WTC11 (cell line): ENCODE measurements around the gene CARD6. TPM values are rescaled to one million over a fixed set of nuclear protein-coding genes. Genes with fewer than 3 reads are reported as not detected.

ENCODE experiments used
- ATAC-seq: fragments of 200-7000 bp; cut with Tn5 transposase; 2 replicates; pipeline ENCODE4 v1.10.0; 2021; ENCODE audit warnings: mild to moderate bottlenecking, moderate library complexity
- CTCF ChIA-PET: fragments of 300-600 bp; sonication (Branson Sonifier 250); formaldehyde crosslinking; loops from one replicate; lab custom pipeline; 2021; ENCODE audit warnings: antibody characterized with exemption; lab: Charles Lee
- POLR2A ChIA-PET: fragments of 350-600 bp; sonication (Branson Sonifier 250); formaldehyde crosslinking; loops from one replicate; lab custom pipeline; 2021; ENCODE audit warnings: antibody characterized with exemption; lab: Charles Lee
- DNase-seq: peaks from one replicate; pipeline ENCODE4 v3.0.0; 2021; ENCODE audit warnings: low spot score
- H3K27ac Mint-ChIP-seq: 2 replicates; pipeline ENCODE4 v1.8.0; 2021; ENCODE audit warnings: mixed read lengths
- H3K27me3 Mint-ChIP-seq: 2 replicates; pipeline ENCODE4 v1.8.0; 2021; ENCODE audit warnings: low read depth, mild to moderate bottlenecking, moderate library complexity, mixed read lengths
- H3K36me3 Mint-ChIP-seq: 2 replicates; pipeline ENCODE4 v1.8.0; 2021; ENCODE audit warnings: mixed read lengths
- H3K4me1 Mint-ChIP-seq: 2 replicates; pipeline ENCODE4 v1.8.0; 2022; ENCODE audit warnings: mixed read lengths
- H3K4me3 Mint-ChIP-seq: 2 replicates; pipeline ENCODE4 v1.8.0; 2021; ENCODE audit warnings: mild to moderate bottlenecking, moderate library complexity, mixed read lengths
- H3K9me3 Mint-ChIP-seq: 2 replicates; pipeline ENCODE4 v1.8.0; 2021; ENCODE audit warnings: mixed read lengths
- AFF4 ChIP-seq: sonication (generic); formaldehyde crosslinking; IDR thresholded peaks from 2 replicates; pipeline ENCODE4 v1.8.1; 2023; ENCODE audit warnings: mild to moderate bottlenecking, missing genetic modification reagents, borderline replicate concordance
- AR ChIP-seq: fragments of 250-450 bp; sonication (Bioruptor Pico); IDR thresholded peaks from 2 replicates; pipeline ENCODE4 v1.9.0; 2021; ENCODE audit warnings: mild to moderate bottlenecking
- CBFB ChIP-seq: sonication (generic); formaldehyde crosslinking; IDR thresholded peaks from 2 replicates; pipeline ENCODE4 v1.8.1; 2022; ENCODE audit warnings: mild to moderate bottlenecking, low read depth, missing genetic modification reagents
- CDX4 ChIP-seq: fragments of 250-450 bp; sonication (Bioruptor Pico); IDR thresholded peaks from 2 replicates; pipeline ENCODE4 v1.9.0; 2021; ENCODE audit warnings: moderate library complexity, mild to moderate bottlenecking, inconsistent platforms, borderline replicate concordance
- CREM ChIP-seq: sonication (generic); formaldehyde crosslinking; IDR thresholded peaks from 2 replicates; pipeline ENCODE4 v1.8.1; 2022; ENCODE audit warnings: mild to moderate bottlenecking, missing genetic modification reagents, moderate library complexity
- CTCF ChIP-seq: fragments of 200-600 bp; IDR thresholded peaks from 2 replicates; pipeline ENCODE4 v1.8.0; 2022; ENCODE audit warnings: antibody characterized with exemption
- E2F5 ChIP-seq: sonication (generic); formaldehyde crosslinking; IDR thresholded peaks from 2 replicates; pipeline ENCODE4 v1.8.1; 2022; ENCODE audit warnings: mild to moderate bottlenecking, moderate library complexity, missing genetic modification reagents
- ELF4 ChIP-seq: sonication (generic); formaldehyde crosslinking; IDR thresholded peaks from 2 replicates; pipeline ENCODE4 v1.8.1; 2022; ENCODE audit warnings: low read depth, mild to moderate bottlenecking, moderate library complexity, missing genetic modification reagents
- EMX1 ChIP-seq: fragments of 250-450 bp; sonication (Bioruptor Pico); IDR thresholded peaks from 2 replicates; pipeline ENCODE4 v1.8.0; 2021; ENCODE audit warnings: mild to moderate bottlenecking
- FOXJ3 ChIP-seq: sonication (generic); formaldehyde crosslinking; IDR thresholded peaks from 2 replicates; pipeline ENCODE4 v1.9.0; 2021; ENCODE audit warnings: missing genetic modification reagents, mild to moderate bottlenecking, borderline replicate concordance
- GABPB1 ChIP-seq: sonication (generic); formaldehyde crosslinking; IDR thresholded peaks from 2 replicates; pipeline ENCODE4 v1.8.1; 2023; ENCODE audit warnings: mild to moderate bottlenecking, missing genetic modification reagents
- GRHL2 ChIP-seq: fragments of 250-450 bp; sonication (Bioruptor Pico); IDR thresholded peaks from 2 replicates; pipeline ENCODE4 v1.8.0; 2022; ENCODE audit warnings: mild to moderate bottlenecking, moderate library complexity; ENCODE audit not compliant: insufficient replicate concordance, severe bottlenecking
- HMGXB4 ChIP-seq: sonication (generic); formaldehyde crosslinking; IDR thresholded peaks from 2 replicates; pipeline ENCODE4 v1.8.1; 2023; ENCODE audit warnings: mild to moderate bottlenecking, moderate library complexity, missing genetic modification reagents
- IRF1 ChIP-seq: sonication (generic); formaldehyde crosslinking; IDR thresholded peaks from 2 replicates; pipeline ENCODE4 v1.8.0; 2023; ENCODE audit warnings: missing genetic modification reagents
- NFE2L1 ChIP-seq: sonication (generic); formaldehyde crosslinking; IDR thresholded peaks from 2 replicates; pipeline ENCODE4 v1.8.1; 2023; ENCODE audit warnings: missing genetic modification reagents
- OVOL2 ChIP-seq: fragments of 250-450 bp; sonication (Bioruptor Pico); IDR thresholded peaks from 2 replicates; pipeline ENCODE4 v1.9.0; 2021; ENCODE audit warnings: mild to moderate bottlenecking, borderline replicate concordance
- PRRX2 ChIP-seq: fragments of 250-450 bp; sonication (Bioruptor Pico); IDR thresholded peaks from 2 replicates; pipeline ENCODE4 v1.8.0; 2021; ENCODE audit warnings: mild to moderate bottlenecking
- TCF7 ChIP-seq: sonication (generic); formaldehyde crosslinking; IDR thresholded peaks from 2 replicates; pipeline ENCODE4 v1.8.0; 2022; ENCODE audit warnings: mild to moderate bottlenecking, low read depth, missing genetic modification reagents, moderate library complexity
- TP53 ChIP-seq: sonication (generic); formaldehyde crosslinking; IDR thresholded peaks from 2 replicates; pipeline ENCODE4 v1.8.1; 2023; ENCODE audit warnings: mild to moderate bottlenecking, missing genetic modification reagents
- ZMAT4 ChIP-seq: fragments of 250-450 bp; sonication (Bioruptor Pico); IDR thresholded peaks from 2 replicates; pipeline ENCODE4 v1.9.0; 2021; ENCODE audit warnings: mild to moderate bottlenecking
- ZNF317 ChIP-seq: sonication (generic); formaldehyde crosslinking; IDR thresholded peaks from 2 replicates; pipeline ENCODE4 v1.8.1; 2023; ENCODE audit warnings: low read depth, mild to moderate bottlenecking, moderate library complexity, missing genetic modification reagents, borderline replicate concordance
- total RNA-seq: library from RNA; stranded (reverse); gene quantifications from 3 replicates; pipeline ENCODE4 v1.2.3, GENCODE V29; 2021

CARD6 gene
- total RNA-seq, 1 experiment from 2014 or later: 0.24 TPM

- TF ChIP-seq CTCF (no peak), E2F5 (CRISPR knock-in tag) (no peak), OVOL2 (CRISPR knock-in tag) (no peak), CDX4 (CRISPR knock-in tag) (no peak), CBFB (CRISPR knock-in tag) (no peak), AFF4 (CRISPR knock-in tag) (no peak), ZMAT4 (CRISPR knock-in tag) (no peak), IRF1 (no peak), PRRX2 (no peak)
- TF ChIP-seq, all 79 proteins: peak for 0
Measured at GRCh38 chr5:40844565-40844964, 3.4 kb downstream of the CARD6 start (continued).

GRCh38 chr5:40846371-40846770, 5.2 kb downstream of the CARD6 start:
- Mint-ChIP-seq H3K4me3 (no peak overlapping the region), H3K27me3 (peaks cover 3% of the 10 kb centered on the region; the same call in 1 of the 2 replicates), H3K36me3 (no peaks in the 10 kb centered on the region), H3K9me3 (no peaks in the 10 kb centered on the region), H3K4me1 (peaks cover 11% of the 10 kb centered on the region), H3K27ac (no peak overlapping the region)
- ChIA-PET CTCF (no interaction called here), POLR2A (interaction anchor here (1.0 kb wide), 1 partner anchor 50 kb away, joined by 4 read pairs; no protein-coding TSS in a partner anchor)
- ATAC-seq: peak; percentile 77
- no peak for DNase-seq
- TF ChIP-seq CREM (CRISPR knock-in tag): no peak
- TF ChIP-seq EMX1 (CRISPR knock-in tag): no peak
- TF ChIP-seq ZNF317 (CRISPR knock-in tag): no peak
- TF ChIP-seq PRRX2: no peak
- TF ChIP-seq AR (CRISPR knock-in tag): no peak
- TF ChIP-seq NFE2L1 (CRISPR knock-in tag): no peak
- no peak for TF ChIP-seq TCF7 (CRISPR knock-in tag)
- no peak for TF ChIP-seq GABPB1 (CRISPR knock-in tag)
- no peak for TF ChIP-seq TP53 (CRISPR knock-in tag)
- TF ChIP-seq OVOL2 (CRISPR knock-in tag): no peak
- TF ChIP-seq ELF4 (CRISPR knock-in tag): no peak
- no peak for TF ChIP-seq FOXJ3 (CRISPR knock-in tag)
- TF ChIP-seq ZMAT4 (CRISPR knock-in tag): no peak
- TF ChIP-seq CDX4 (CRISPR knock-in tag): no peak
- no peak for TF ChIP-seq HMGXB4 (CRISPR knock-in tag)
- no peak for TF ChIP-seq GRHL2
